SU-DHL-6 (cell line): ENCODE measurements around the gene SYVN1.

Experiments
- EZH2phosphoT487 ChIP-seq: fragments of 200-600 bp; sonication (generic), shearing (Covaris generic); conservative IDR thresholded peaks from 2 replicates; pipeline ENCODE4 v1.6.1; 2018; ENCODE audit warnings: mild to moderate bottlenecking, antibody characterized with exemption, low read length, moderate library complexity, mixed read lengths
- TF ChIP-seq, protein P1 (sequence below): fragments of 200-600 bp; sonication (generic); IDR thresholded peaks from one replicate; pipeline ENCODE4 v1.5.1; 2017; ENCODE audit warnings: antibody characterized with exemption, mild to moderate bottlenecking, low read length, moderate library complexity; ENCODE audit not compliant: insufficient read depth, poor library complexity, severe bottlenecking

DNA sequence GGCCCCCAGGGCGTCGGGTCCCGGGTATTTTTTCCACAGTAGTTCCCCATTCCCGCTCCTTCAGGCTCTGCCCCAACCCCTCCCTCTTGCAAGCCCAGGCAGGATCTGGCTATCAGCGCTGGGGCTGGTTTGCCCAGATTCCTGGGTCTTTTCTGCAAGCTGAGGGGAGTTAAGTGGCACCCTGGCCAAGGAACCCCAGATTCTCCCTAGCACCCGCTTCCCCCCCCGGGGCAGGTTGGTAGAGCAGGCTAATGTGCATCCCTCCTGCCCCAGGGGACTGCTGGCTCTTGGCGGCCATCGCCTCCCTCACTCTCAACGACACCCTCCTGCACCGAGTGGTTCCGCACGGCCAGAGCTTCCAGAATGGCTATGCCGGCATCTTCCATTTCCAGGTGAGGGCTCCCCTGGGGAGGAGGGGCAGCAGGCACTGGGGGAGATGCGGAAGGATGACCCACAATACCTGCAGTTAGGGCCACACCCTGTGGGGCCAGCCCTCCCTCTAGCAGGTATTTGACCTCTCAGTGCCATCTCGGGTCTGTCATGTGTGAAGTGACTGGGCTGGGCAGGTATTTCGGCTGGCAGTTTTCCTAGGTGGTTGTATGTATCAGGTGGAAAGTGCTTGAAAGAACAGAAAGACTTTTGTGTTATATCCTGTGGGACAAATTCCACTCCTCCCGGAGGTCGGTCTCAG lies 49.0 kb upstream of the SYVN1 start:
- TF ChIP-seq, protein P1, sequence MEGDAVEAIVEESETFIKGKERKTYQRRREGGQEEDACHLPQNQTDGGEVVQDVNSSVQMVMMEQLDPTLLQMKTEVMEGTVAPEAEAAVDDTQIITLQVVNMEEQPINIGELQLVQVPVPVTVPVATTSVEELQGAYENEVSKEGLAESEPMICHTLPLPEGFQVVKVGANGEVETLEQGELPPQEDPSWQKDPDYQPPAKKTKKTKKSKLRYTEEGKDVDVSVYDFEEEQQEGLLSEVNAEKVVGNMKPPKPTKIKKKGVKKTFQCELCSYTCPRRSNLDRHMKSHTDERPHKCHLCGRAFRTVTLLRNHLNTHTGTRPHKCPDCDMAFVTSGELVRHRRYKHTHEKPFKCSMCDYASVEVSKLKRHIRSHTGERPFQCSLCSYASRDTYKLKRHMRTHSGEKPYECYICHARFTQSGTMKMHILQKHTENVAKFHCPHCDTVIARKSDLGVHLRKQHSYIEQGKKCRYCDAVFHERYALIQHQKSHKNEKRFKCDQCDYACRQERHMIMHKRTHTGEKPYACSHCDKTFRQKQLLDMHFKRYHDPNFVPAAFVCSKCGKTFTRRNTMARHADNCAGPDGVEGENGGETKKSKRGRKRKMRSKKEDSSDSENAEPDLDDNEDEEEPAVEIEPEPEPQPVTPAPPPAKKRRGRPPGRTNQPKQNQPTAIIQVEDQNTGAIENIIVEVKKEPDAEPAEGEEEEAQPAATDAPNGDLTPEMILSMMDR: no peak
- TF ChIP-seq EZH2phosphoT487: no peak
